Trophoblast cell (in vitro differentiated cells and primary cell): Measurements from ENCODE around the gene FCN1.

Experiments
- DNase-seq, 2 donors: peaks; one replicate each; pipeline ENCODE4 v3.0.0-alpha.2; 2016
- H2AFZ ChIP-seq: 2 replicates; pipeline ENCODE4 v1.6.1; 2013; ENCODE audit warnings: low read length, moderate library complexity, mild to moderate bottlenecking; ENCODE audit not compliant: insufficient read depth, poor library complexity
- H2AK5ac ChIP-seq: 2 replicates; pipeline ENCODE4 v1.6.1; 2013; ENCODE audit warnings: mild to moderate bottlenecking, low read length
- H2BK120ac ChIP-seq: 2 replicates; pipeline ENCODE4 v1.6.1; 2013; ENCODE audit warnings: low read length, mild to moderate bottlenecking, moderate library complexity; ENCODE audit not compliant: insufficient read depth, poor library complexity
- H2BK12ac ChIP-seq: 2 replicates; pipeline ENCODE4 v1.6.1; 2013; ENCODE audit warnings: mild to moderate bottlenecking, low read length, moderate library complexity
- H2BK5ac ChIP-seq: 2 replicates; pipeline ENCODE4 v1.6.1; 2013; ENCODE audit warnings: low read length, low read depth, moderate library complexity, mild to moderate bottlenecking; ENCODE audit not compliant: poor library complexity
- H3K14ac ChIP-seq: 2 replicates; pipeline ENCODE4 v1.6.1; 2013; ENCODE audit warnings: mild to moderate bottlenecking, low read length
- H3K18ac ChIP-seq: 2 replicates; pipeline ENCODE4 v1.6.1; 2013; ENCODE audit warnings: mild to moderate bottlenecking, low read length
- H3K23ac ChIP-seq: 2 replicates; pipeline ENCODE4 v1.6.1; 2013; ENCODE audit warnings: low read length
- H3K27ac ChIP-seq: 2 replicates; pipeline ENCODE4 v1.5.1; 2013; ENCODE audit warnings: low read depth, mild to moderate bottlenecking, inconsistent platforms, low read length, moderate library complexity
- H3K27me3 ChIP-seq: 2 replicates; pipeline ENCODE4 v1.6.1; 2013; ENCODE audit warnings: inconsistent platforms, mild to moderate bottlenecking, low read length, moderate library complexity; ENCODE audit not compliant: insufficient read depth
- H3K36me3 ChIP-seq, 2 experiments: 1 replicate in 1 of 2; 2 replicates in 1 of 2; pipeline ENCODE4 v1.6.1; 2013; ENCODE audit warnings: low read length in 2 of 2, mild to moderate bottlenecking in 2 of 2, moderate library complexity in 1 of 2; ENCODE audit not compliant: insufficient read depth in 2 of 2, control insufficient read depth in 1 of 2
- H3K4ac ChIP-seq: 2 replicates; pipeline ENCODE4 v1.6.1; 2013; ENCODE audit warnings: low read depth, mild to moderate bottlenecking, low read length, moderate library complexity
- H3K4me1 ChIP-seq, 2 experiments: 1 replicate in 1 of 2; 2 replicates in 1 of 2; pipeline ENCODE4 v1.6.1; 2013; ENCODE audit warnings: low read length in 2 of 2, mild to moderate bottlenecking in 2 of 2, moderate library complexity in 1 of 2; ENCODE audit not compliant: insufficient read depth in 2 of 2, control insufficient read depth in 1 of 2
- H3K4me2 ChIP-seq: 2 replicates; pipeline ENCODE4 v1.6.1; 2013; ENCODE audit warnings: inconsistent platforms, mild to moderate bottlenecking, low read length, moderate library complexity
- H3K4me3 ChIP-seq: 2 replicates; pipeline ENCODE4 v1.5.1; 2013; ENCODE audit warnings: mild to moderate bottlenecking, low read depth, low read length, inconsistent platforms
- H3K79me1 ChIP-seq: one replicate; pipeline ENCODE4 v1.6.1; 2013; ENCODE audit warnings: low read length
- H3K79me2 ChIP-seq: 2 replicates; pipeline ENCODE4 v1.6.1; 2013; ENCODE audit warnings: low read length, mild to moderate bottlenecking; ENCODE audit not compliant: control insufficient read depth, insufficient read depth, poor library complexity
- H3K9ac ChIP-seq: 2 replicates; pipeline ENCODE4 v1.6.1; 2013; ENCODE audit warnings: mild to moderate bottlenecking, low read length
- H3K9me3 ChIP-seq: 2 replicates; pipeline ENCODE4 v1.6.1; 2013; ENCODE audit warnings: low read depth, mild to moderate bottlenecking, control low read depth, inconsistent platforms, low read length; ENCODE audit not compliant: insufficient read depth
- H4K12ac ChIP-seq: 2 replicates; pipeline ENCODE4 v1.6.1; 2013; ENCODE audit warnings: low read depth, mild to moderate bottlenecking, low read length, moderate library complexity
- H4K8ac ChIP-seq: 2 replicates; pipeline ENCODE4 v1.6.1; 2013; ENCODE audit warnings: low read depth, mild to moderate bottlenecking, low read length, moderate library complexity
- H4K91ac ChIP-seq: one replicate; pipeline ENCODE4 v1.6.1; 2013; ENCODE audit warnings: low read depth, mild to moderate bottlenecking, low read length, moderate library complexity
- WGBS: extraction: QIAGEN DNeasy Blood & Tissue Kit; methylation state at CpG from one replicate; pipeline ENCODE4 v1.1.7; 2013; ENCODE audit warnings: missing lambda C conversion rate; ENCODE audit not compliant: insufficient read length, insufficient coverage; ENCODE audit errors: extremely low coverage; 5-methylcytosine and 5-hydroxymethylcytosine counted together

FCN1 gene

GRCh38 chr9:134930398-134930797 is 12.7 kb upstream of the FCN1 start:
- Histone ChIP-seq H3K9me3 (peaks cover 2% of the 10 kb centered on the region), H3K23ac (no peak overlapping the region), H3K79me2 (no peaks in the 10 kb centered on the region), H3K4ac (no peak overlapping the region), H3K4me1 (no peaks in the 10 kb centered on the region), H3K14ac (no peak overlapping the region), H2BK5ac (no peak overlapping the region), H4K91ac (no peak overlapping the region), H3K27ac (no peak overlapping the region), H3K36me3 (no peaks in the 10 kb centered on the region), H3K27me3 (no peaks in the 10 kb centered on the region), H3K79me1 (no peaks in the 10 kb centered on the region), H2AK5ac (no peak overlapping the region), H2BK120ac (no peak overlapping the region), H3K18ac (no peak overlapping the region), H3K4me2 (no peak overlapping the region), H2AFZ (no peak overlapping the region), H2BK12ac (no peak overlapping the region), H4K8ac (no peak overlapping the region), H3K4me3 (no peak overlapping the region), H4K12ac (no peak overlapping the region), H3K9ac (no peak overlapping the region)
- DNase-seq, result no peak
- WGBS, result no CpG with 5 or more reads among the region's 13 CpGs

GRCh38 chr9:134929193-134930158 is 11.8 kb upstream of the FCN1 start:
- no peak overlapping the region for H4K12ac ChIP-seq
- no peak overlapping the region for H3K27ac ChIP-seq

GRCh38 chr9:134928436-134929192 is 10.9 kb upstream of the FCN1 start:
- Histone ChIP-seq H3K9ac (no peak overlapping the region), H3K14ac (no peak overlapping the region), H3K4me2 (no peak overlapping the region), H2AK5ac (no peak overlapping the region), H2BK5ac (no peak overlapping the region), H3K36me3 (no peaks in the 10 kb centered on the region), H2BK120ac (no peak overlapping the region), H3K27me3 (no peaks in the 10 kb centered on the region), H3K18ac (no peak overlapping the region), H3K27ac (no peak overlapping the region), H4K12ac (no peak overlapping the region), H2BK12ac (no peak overlapping the region), H3K4ac (no peak overlapping the region), H3K4me3 (no peak overlapping the region), H3K79me1 (no peaks in the 10 kb centered on the region), H3K79me2 (no peaks in the 10 kb centered on the region), H3K9me3 (peaks cover 3% of the 10 kb centered on the region), H4K91ac (no peak overlapping the region), H4K8ac (no peak overlapping the region), H3K23ac (no peak overlapping the region), H3K4me1 (no peaks in the 10 kb centered on the region), H2AFZ (no peak overlapping the region)
- whole genome bisulfite sequencing, result no CpG with 5 or more reads among the region's 15 CpGs
- no peak for DNase-seq

More at GRCh38 chr9:134929193-134930158, 11.8 kb upstream of the FCN1 start:
- no CpG with 5 or more reads among the region's 13 CpGs for WGBS
- no peak overlapping the region for H3K18ac ChIP-seq
- no peaks in the 10 kb centered on the region for H3K4me1 ChIP-seq
- no peak overlapping the region for H3K23ac ChIP-seq
- no peaks in the 10 kb centered on the region for H3K79me1 ChIP-seq
- H4K8ac ChIP-seq, result no peak overlapping the region
- H2AFZ ChIP-seq, result no peak overlapping the region
- H3K79me2 ChIP-seq, result no peaks in the 10 kb centered on the region
- H3K9me3 ChIP-seq, result peaks cover 3% of the 10 kb centered on the region
- no peak overlapping the region for H2BK120ac ChIP-seq
- no peak overlapping the region for H3K4ac ChIP-seq
- H2AK5ac ChIP-seq, result no peak overlapping the region
- no peaks in the 10 kb centered on the region for H3K36me3 ChIP-seq
- H2BK12ac ChIP-seq, result no peak overlapping the region
- peak in 1 of 2 donors; percentile 25 for DNase-seq
- no peak overlapping the region for H4K91ac ChIP-seq
- no peak overlapping the region for H3K14ac ChIP-seq
- no peak overlapping the region for H3K9ac ChIP-seq
- no peak overlapping the region for H3K4me3 ChIP-seq
- no peaks in the 10 kb centered on the region for H3K27me3 ChIP-seq
- H2BK5ac ChIP-seq, result no peak overlapping the region
- no peak overlapping the region for H3K4me2 ChIP-seq

- no peaks in the 10 kb centered on the region for H3K36me3 ChIP-seq
- H3K14ac ChIP-seq, result no peak overlapping the region
- H2AK5ac ChIP-seq, result no peak overlapping the region
- no peaks in the 10 kb centered on the region for H3K27me3 ChIP-seq
- H3K79me1 ChIP-seq, result no peaks in the 10 kb centered on the region
- no peak overlapping the region for H3K27ac ChIP-seq
- H3K4me3 ChIP-seq, result no peak overlapping the region
- no peak overlapping the region for H3K23ac ChIP-seq
- no peak overlapping the region for H3K18ac ChIP-seq
- no peak overlapping the region for H4K12ac ChIP-seq
- H3K79me2 ChIP-seq, result no peaks in the 10 kb centered on the region
- DNase-seq, result peak in 1 of 2 donors; percentile 21
- no peak overlapping the region for H4K91ac ChIP-seq
- H3K9ac ChIP-seq, result no peak overlapping the region
- H2AFZ ChIP-seq, result no peak overlapping the region
- WGBS, result no CpG with 5 or more reads among the region's 7 CpGs
- H2BK5ac ChIP-seq, result no peak overlapping the region
- peaks cover 4% of the 10 kb centered on the region for H3K9me3 ChIP-seq
- no peak overlapping the region for H4K8ac ChIP-seq
- no peak overlapping the region for H3K4ac ChIP-seq
- no peak overlapping the region for H3K4me2 ChIP-seq
- H2BK120ac ChIP-seq, result no peak overlapping the region
- H2BK12ac ChIP-seq, result no peak overlapping the region
- H3K4me1 ChIP-seq, result no peaks in the 10 kb centered on the region
Observed at GRCh38 chr9:134925011-134925511, 7.3 kb upstream of the FCN1 start.
